Smooth muscle cell (in vitro differentiated cells): ENCODE data around the gene RASSF3. TPM values are rescaled to one million over a fixed set of nuclear protein-coding genes. Genes with fewer than 3 reads are reported as not detected.

Experiments
- DNase-seq: peaks from one replicate; lab custom pipeline; 2025; ENCODE audit not compliant: unreplicated experiment; lab: John Stamatoyannopoulos, UW
- H2AFZ ChIP-seq: fragments of 200-600 bp; sonication (generic); 2 replicates; pipeline ENCODE4 v1.6.0; 2016; ENCODE audit warnings: antibody characterized with exemption, low read depth, mild to moderate bottlenecking
- H3F3A ChIP-seq: fragments of 200-600 bp; sonication (generic); 2 replicates; pipeline ENCODE4 v1.6.0; 2017; ENCODE audit warnings: antibody characterized with exemption, low read depth
- H3K27ac ChIP-seq: fragments of 200-600 bp; sonication (generic); 2 replicates; pipeline ENCODE4 v1.5.1; 2016; ENCODE audit warnings: low read depth, mild to moderate bottlenecking
- H3K27me3 ChIP-seq: fragments of 200-600 bp; sonication (generic); 2 replicates; pipeline ENCODE4 v1.6.1; 2016; ENCODE audit warnings: low read depth, mild to moderate bottlenecking
- H3K36me3 ChIP-seq: fragments of 200-600 bp; sonication (generic); 2 replicates; pipeline ENCODE4 v1.5.1; 2016; ENCODE audit warnings: low read depth
- H3K4me1 ChIP-seq: fragments of 200-600 bp; sonication (generic); 2 replicates; pipeline ENCODE4 v1.5.1; 2016; ENCODE audit warnings: low read depth
- H3K4me2 ChIP-seq: fragments of 200-600 bp; sonication (generic); 2 replicates; pipeline ENCODE4 v1.6.0; 2016; ENCODE audit warnings: mild to moderate bottlenecking
- H3K4me3 ChIP-seq: fragments of 200-600 bp; sonication (generic); 2 replicates; pipeline ENCODE4 v1.5.1; 2016; ENCODE audit warnings: mild to moderate bottlenecking
- H3K79me2 ChIP-seq: fragments of 200-600 bp; sonication (generic); 2 replicates; pipeline ENCODE4 v1.6.0; 2016; ENCODE audit warnings: low read depth, mild to moderate bottlenecking
- H3K9ac ChIP-seq: fragments of 200-600 bp; sonication (generic); 2 replicates; pipeline ENCODE4 v1.6.0; 2016; ENCODE audit warnings: low read depth
- H3K9me3 ChIP-seq: fragments of 200-600 bp; sonication (generic); replicated peaks from 2 replicates; pipeline ENCODE4 v1.5.1; 2016; ENCODE audit warnings: low read depth
- H4K20me1 ChIP-seq: fragments of 200-600 bp; sonication (generic); 2 replicates; pipeline ENCODE4 v1.6.0; 2016; ENCODE audit warnings: low read depth
- CTCF ChIP-seq: fragments of 200-600 bp; sonication (generic); IDR thresholded peaks from 2 replicates; pipeline ENCODE4 v1.5.1; 2017; ENCODE audit warnings: borderline replicate concordance, mild to moderate bottlenecking, antibody characterized with exemption; ENCODE audit not compliant: insufficient read depth, poor library complexity, severe bottlenecking
- WGBS: methylation state at CpG from one replicate; pipeline ENCODE4 v1.1.7; 2016; ENCODE audit warnings: low lambda C conversion rate; 5-methylcytosine and 5-hydroxymethylcytosine counted together
- polyA plus RNA-seq: library from polyadenylated mRNA; unstranded; fragments of >200 nt; fragmentation: Nextera tagmentation; extraction: Ambion mirVana; gene quantifications from 2 replicates; pipeline ENCODE4 v1.2.1, GENCODE V29; 2016
- total RNA-seq: library from RNA; depleted of rRNA; stranded (reverse); fragments of >200 nt; gene quantifications from 2 replicates; pipeline ENCODE4 v1.2.3, GENCODE V29; 2014

Gene RASSF3
- total and polyA plus RNA-seq, 2 experiments from 2014 or later: 1.2 to 5.6 TPM

- Histone ChIP-seq H2AFZ (no peak overlapping the region), H3K36me3 (no peaks in the 10 kb centered on the region), H3K27ac (no peak overlapping the region), H4K20me1 (no peaks in the 10 kb centered on the region), H3K4me1 (no peaks in the 10 kb centered on the region), H3K9me3 (no peaks in the 10 kb centered on the region), H3F3A (no peaks in the 10 kb centered on the region), H3K27me3 (no peaks in the 10 kb centered on the region), H3K79me2 (no peaks in the 10 kb centered on the region), H3K4me3 (no peak overlapping the region), H3K4me2 (no peak overlapping the region), H3K9ac (no peak overlapping the region)
- no peak for TF ChIP-seq CTCF
- DNase-seq: no peak
- WGBS: 70% methylated on average over 7 of the region's 7 CpGs
These were observed 43.3 kb upstream of the RASSF3 start for GRCh38 chr12:64566831-64567517.

GRCh38 chr12:64567570-64567969, 42.7 kb upstream of the RASSF3 start:
- Histone ChIP-seq H3K9ac (no peak overlapping the region), H3F3A (no peaks in the 10 kb centered on the region), H3K27ac (no peak overlapping the region), H3K4me3 (no peak overlapping the region), H3K79me2 (no peaks in the 10 kb centered on the region), H3K4me1 (no peaks in the 10 kb centered on the region), H3K4me2 (no peak overlapping the region), H3K36me3 (no peaks in the 10 kb centered on the region), H3K9me3 (no peaks in the 10 kb centered on the region), H2AFZ (no peak overlapping the region), H4K20me1 (no peaks in the 10 kb centered on the region), H3K27me3 (no peaks in the 10 kb centered on the region)
- 78% methylated on average over 8 of the region's 8 CpGs for WGBS
- no peak for DNase-seq
- TF ChIP-seq CTCF: no peak

- H2AFZ ChIP-seq: no peak overlapping the region
- no peaks in the 10 kb centered on the region for H3K9me3 ChIP-seq
- no peaks in the 10 kb centered on the region for H3K36me3 ChIP-seq
- no peak for DNase-seq
- TF ChIP-seq CTCF: no peak
- H3K27ac ChIP-seq: no peak overlapping the region
- H3K9ac ChIP-seq: no peak overlapping the region
- 83% methylated on average over 6 of the region's 6 CpGs for WGBS
- no peaks in the 10 kb centered on the region for H3K4me1 ChIP-seq
- no peaks in the 10 kb centered on the region for H3K79me2 ChIP-seq
- no peaks in the 10 kb centered on the region for H3F3A ChIP-seq
- H3K4me3 ChIP-seq: no peak overlapping the region
- no peaks in the 10 kb centered on the region for H3K27me3 ChIP-seq
- H4K20me1 ChIP-seq: no peaks in the 10 kb centered on the region
- H3K4me2 ChIP-seq: no peak overlapping the region
These were observed 42.0 kb upstream of the RASSF3 start for GRCh38 chr12:64568298-64568697.
